H1 (cell line): Measurements from ENCODE around the gene MYPN. TPM values are rescaled to one million over a fixed set of nuclear protein-coding genes. Genes with fewer than 3 reads are reported as not detected.

Source experiments
- CTBP2 ChIP-seq: IDR thresholded peaks from 2 replicates; pipeline ENCODE4 v1.7.0; 2011; ENCODE audit warnings: borderline replicate concordance, mild to moderate bottlenecking, moderate library complexity, mixed read lengths, low read length; ENCODE audit not compliant: insufficient read depth, insufficient read length
- CTCF ChIP-seq, 3 experiments: IDR thresholded peaks; 1 replicate in 2 of 3; 2 replicates in 1 of 3; pipeline versions ENCODE4 v1.5.1 to v1.6.1; 2011; ENCODE audit warnings: low read length in 3 of 3, mild to moderate bottlenecking in 3 of 3, inconsistent platforms in 2 of 3, low read depth in 1 of 3, moderate library complexity in 1 of 3; ENCODE audit not compliant: insufficient read depth in 1 of 3; ENCODE audit errors: control extremely low read depth in 1 of 3
- TEAD4 ChIP-seq: IDR thresholded peaks from 2 replicates; pipeline ENCODE4 v1.6.1; 2012; ENCODE audit warnings: low read depth, low read length, inconsistent platforms, mixed read lengths
- polyA plus RNA-seq, 7 experiments: library from polyadenylated mRNA; depleted of rRNA in 3 of 7; stranded (reverse) in 5 of 7; unstranded in 2 of 7; fragments of >200 nt in 5 of 7; fragments of 200-250 nt in 2 of 7; gene quantifications; 1 replicate in 5 of 7; 2 replicates in 1 of 7; 4 replicates in 1 of 7; pipeline versions ENCODE4 v1.2.1 to v1.2.3, GENCODE V29; 2011 to 2013; ENCODE audit warnings: missing spikeins in 2 of 7, mixed read lengths in 2 of 7
- total RNA-seq: library from RNA; stranded (reverse); fragmentation: NEBNext Ultra II Directional; extraction: Animal tissue kit (Norgen Biotek cat#: 25700); gene quantifications from 2 replicates; pipeline ENCODE4 v1.2.1, GENCODE V29; 2021

Gene MYPN
- total and polyA plus RNA-seq, 2 of the 8 experiments (the other 6 are each of a cell fraction or from before 2014, with no cell fraction given) = not detected

GRCh38 chr10:68099736-68100135 is 9.6 kb upstream of the MYPN start (continued):
- TF ChIP-seq TEAD4 = no peak
- TF ChIP-seq CTCF (IDR thresholded peaks at IDR 0.05; ENCODE audit: control extremely low read depth in 1 of 3, insufficient read depth in 1 of 3, low read depth in 1 of 3, low read length in 3 of 3) = no peak
- no peak for TF ChIP-seq CTBP2
